Measurements from ENCODE around the gene VWC2L. TPM values are rescaled to one million over a fixed set of nuclear protein-coding genes. Genes with fewer than 3 reads are reported as not detected.

The VWC2L gene
- total RNA-seq, 1 donor from 2014 or later, result 0.52 TPM

GRCh38 chr2:214604861-214605260 is 194.0 kb downstream of the VWC2L start:
- Histone ChIP-seq H3K27ac (ENCODE audit: low read depth, low read length) (no peak overlapping the region), H3K36me3 (ENCODE audit: control insufficient read depth in 3 of 3, insufficient read depth in 3 of 3, low read length in 3 of 3) (no peaks in the 10 kb centered on the region), H3K27me3 (ENCODE audit: control insufficient read depth in 3 of 3, insufficient read depth in 3 of 3, low read length in 3 of 3) (no peaks in the 10 kb centered on the region), H3K9ac (ENCODE audit: low read depth in 1 of 3, low read length in 3 of 3) (no peak overlapping the region), H3K4me1 (ENCODE audit: control insufficient read depth in 3 of 3, insufficient read depth in 3 of 3, low read length in 3 of 3) (no peaks in the 10 kb centered on the region), H3K4me3 (ENCODE audit: low read length in 3 of 3) (no peak overlapping the region), H3K9me3 (ENCODE audit: control insufficient read depth in 3 of 3, low read length in 3 of 3) (no peaks in the 10 kb centered on the region)

DNA sequence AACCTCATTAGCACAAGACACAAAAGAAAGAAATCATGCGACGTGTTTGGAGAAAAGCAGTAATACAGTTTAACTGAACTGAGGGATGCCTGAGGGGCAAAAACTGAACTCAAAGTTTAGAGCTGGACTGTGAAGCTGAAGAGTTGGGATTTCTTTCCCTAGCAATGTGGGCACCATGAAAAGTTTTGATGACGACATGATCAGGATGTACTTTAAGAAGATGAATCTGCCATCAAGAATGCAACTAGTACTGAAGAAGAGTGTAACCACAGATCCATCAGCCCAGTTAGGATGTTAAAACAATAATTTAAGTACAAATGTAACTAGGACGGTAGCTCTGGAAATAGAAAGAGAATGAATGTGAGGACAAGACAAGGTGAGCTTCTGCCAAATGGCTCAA is 196.2 kb downstream of the VWC2L start:
- Histone ChIP-seq H3K36me3 (ENCODE audit: control insufficient read depth in 3 of 3, insufficient read depth in 3 of 3, low read length in 3 of 3) (no peaks in the 10 kb centered on the region), H3K27me3 (ENCODE audit: control insufficient read depth in 3 of 3, insufficient read depth in 3 of 3, low read length in 3 of 3) (no peaks in the 10 kb centered on the region), H3K4me1 (ENCODE audit: control insufficient read depth in 3 of 3, insufficient read depth in 3 of 3, low read length in 3 of 3) (no peaks in the 10 kb centered on the region), H3K4me3 (ENCODE audit: low read length in 3 of 3) (no peak overlapping the region), H3K27ac (ENCODE audit: low read depth, low read length) (no peak overlapping the region), H3K9ac (ENCODE audit: low read depth in 1 of 3, low read length in 3 of 3) (no peak overlapping the region), H3K9me3 (ENCODE audit: control insufficient read depth in 3 of 3, low read length in 3 of 3) (no peaks in the 10 kb centered on the region)

- Histone ChIP-seq H3K4me3 (ENCODE audit: low read length in 3 of 3) (no peak overlapping the region), H3K4me1 (ENCODE audit: control insufficient read depth in 3 of 3, insufficient read depth in 3 of 3, low read length in 3 of 3) (no peaks in the 10 kb centered on the region), H3K9ac (ENCODE audit: low read depth in 1 of 3, low read length in 3 of 3) (no peak overlapping the region), H3K36me3 (ENCODE audit: control insufficient read depth in 3 of 3, insufficient read depth in 3 of 3, low read length in 3 of 3) (no peaks in the 10 kb centered on the region), H3K9me3 (ENCODE audit: control insufficient read depth in 3 of 3, low read length in 3 of 3) (no peaks in the 10 kb centered on the region), H3K27me3 (ENCODE audit: control insufficient read depth in 3 of 3, insufficient read depth in 3 of 3, low read length in 3 of 3) (no peaks in the 10 kb centered on the region), H3K27ac (ENCODE audit: low read depth, low read length) (no peak overlapping the region)
Measured at GRCh38 chr2:214611015-214611414, 200.2 kb downstream of the VWC2L start.

DNA sequence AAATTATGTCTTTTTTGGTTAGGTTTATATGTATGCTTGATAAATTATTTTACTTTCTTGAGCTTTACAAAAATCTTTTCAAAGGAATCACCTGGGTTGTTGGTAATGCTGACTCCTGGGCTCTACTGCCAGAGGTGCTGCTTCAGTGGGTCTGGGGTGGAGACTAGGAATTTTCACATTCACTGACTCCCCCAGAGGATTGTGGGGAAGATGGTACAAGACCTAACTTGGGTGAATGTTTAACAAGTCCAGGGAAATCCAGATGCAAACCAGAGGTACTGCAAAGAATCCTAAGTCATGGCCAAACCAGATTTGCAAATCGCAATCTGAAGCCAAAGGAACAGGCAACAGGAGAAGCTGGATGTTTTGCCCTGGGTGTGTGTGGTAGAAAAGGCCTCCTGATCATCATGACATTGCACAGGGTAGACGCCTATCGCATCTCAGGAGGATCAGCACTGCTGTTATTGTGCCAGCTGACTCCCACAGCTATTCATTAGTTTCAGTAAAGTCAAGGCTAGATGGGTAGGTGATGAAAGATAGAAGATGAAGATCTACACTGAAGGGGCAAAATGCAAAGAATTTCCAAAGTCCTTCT is 213.4 kb downstream of the VWC2L start:
- Histone ChIP-seq H3K36me3 (ENCODE audit: control insufficient read depth in 3 of 3, insufficient read depth in 3 of 3, low read length in 3 of 3) (no peaks in the 10 kb centered on the region), H3K4me1 (ENCODE audit: control insufficient read depth in 3 of 3, insufficient read depth in 3 of 3, low read length in 3 of 3) (no peaks in the 10 kb centered on the region), H3K4me3 (ENCODE audit: low read length in 3 of 3) (no peak overlapping the region), H3K27me3 (ENCODE audit: control insufficient read depth in 3 of 3, insufficient read depth in 3 of 3, low read length in 3 of 3) (no peaks in the 10 kb centered on the region), H3K27ac (ENCODE audit: low read depth, low read length) (no peak overlapping the region), H3K9me3 (ENCODE audit: control insufficient read depth in 3 of 3, low read length in 3 of 3) (no peaks in the 10 kb centered on the region), H3K9ac (ENCODE audit: low read depth in 1 of 3, low read length in 3 of 3) (no peak overlapping the region)

GRCh38 chr2:214628091-214628490 is 217.2 kb downstream of the VWC2L start:
- Histone ChIP-seq H3K27me3 (ENCODE audit: control insufficient read depth in 3 of 3, insufficient read depth in 3 of 3, low read length in 3 of 3) (no peaks in the 10 kb centered on the region), H3K4me1 (ENCODE audit: control insufficient read depth in 3 of 3, insufficient read depth in 3 of 3, low read length in 3 of 3) (no peaks in the 10 kb centered on the region), H3K36me3 (ENCODE audit: control insufficient read depth in 3 of 3, insufficient read depth in 3 of 3, low read length in 3 of 3) (no peaks in the 10 kb centered on the region)

More at GRCh38 chr2:214628091-214628490, 217.2 kb downstream of the VWC2L start:
- H3K9ac ChIP-seq (ENCODE audit: low read depth in 1 of 3, low read length in 3 of 3), result no peak overlapping the region
- no peaks in the 10 kb centered on the region for H3K9me3 ChIP-seq (ENCODE audit: control insufficient read depth in 3 of 3, low read length in 3 of 3)
- no peak overlapping the region for H3K4me3 ChIP-seq (ENCODE audit: low read length in 3 of 3)
- H3K27ac ChIP-seq (ENCODE audit: low read depth, low read length), result no peak overlapping the region
